H9 (cell line): ENCODE results near the gene CDHR2. TPM values are rescaled to one million over a fixed set of nuclear protein-coding genes. Genes with fewer than 3 reads are reported as not detected.
A peak's percentile ranks its signal among the peaks of the same experiment; 100 is the strongest.

Experiments used
- DNase-seq: peaks from one replicate; pipeline ENCODE4 v3.0.0-alpha.2; 2017
- H2AFZ ChIP-seq: one replicate; pipeline ENCODE4 v1.6.1; 2013; ENCODE audit warnings: mild to moderate bottlenecking, low read length, control low read depth, moderate library complexity
- H2AK5ac ChIP-seq: 2 replicates; pipeline ENCODE4 v1.6.1; 2013; ENCODE audit warnings: low read length, control low read depth, mixed read lengths; ENCODE audit not compliant: insufficient read length
- H2BK120ac ChIP-seq: one replicate; pipeline ENCODE4 v1.6.1; 2013; ENCODE audit warnings: low read depth, mild to moderate bottlenecking, low read length, control low read depth, inconsistent platforms; ENCODE audit not compliant: poor library complexity, severe bottlenecking
- H2BK12ac ChIP-seq: 2 replicates; pipeline ENCODE4 v1.6.1; 2013; ENCODE audit warnings: low read length, control low read depth, mixed read lengths, low read depth; ENCODE audit not compliant: insufficient read length
- H2BK15ac ChIP-seq: 2 replicates; pipeline ENCODE4 v1.6.1; 2013; ENCODE audit warnings: low read depth, low read length, control low read depth
- H2BK20ac ChIP-seq: one replicate; pipeline ENCODE4 v1.6.1; 2013; ENCODE audit warnings: low read depth, mild to moderate bottlenecking, low read length, control low read depth, inconsistent platforms; ENCODE audit not compliant: poor library complexity, severe bottlenecking
- H2BK5ac ChIP-seq: 2 replicates; pipeline ENCODE4 v1.6.1; 2013; ENCODE audit warnings: low read length, control low read depth, mixed read lengths; ENCODE audit not compliant: insufficient read length
- H3K14ac ChIP-seq: 2 replicates; pipeline ENCODE4 v1.6.1; 2013; ENCODE audit warnings: low read length, control low read depth; ENCODE audit not compliant: insufficient read depth
- H3K18ac ChIP-seq: 2 replicates; pipeline ENCODE4 v1.6.1; 2013; ENCODE audit warnings: low read depth, mild to moderate bottlenecking, mixed read lengths, low read length, control low read depth; ENCODE audit not compliant: insufficient read length
- H3K23ac ChIP-seq: 2 replicates; pipeline ENCODE4 v1.6.1; 2013; ENCODE audit warnings: low read length, control low read depth, mixed read lengths, low read depth; ENCODE audit not compliant: insufficient read length
- H3K23me2 ChIP-seq: 2 replicates; pipeline ENCODE4 v1.6.1; 2013; ENCODE audit warnings: low read depth, mild to moderate bottlenecking, mixed read lengths, low read length, control low read depth; ENCODE audit not compliant: insufficient read length, poor library complexity, severe bottlenecking
- H3K27ac ChIP-seq: 2 replicates; pipeline ENCODE4 v1.5.1; 2013; ENCODE audit warnings: low read length, control low read depth, mixed read lengths, low read depth; ENCODE audit not compliant: insufficient read length
- H3K27me3 ChIP-seq: 2 replicates; pipeline ENCODE4 v1.6.1; 2013; ENCODE audit warnings: low read length, control low read depth, inconsistent platforms; ENCODE audit not compliant: insufficient read depth
- H3K4ac ChIP-seq: 2 replicates; pipeline ENCODE4 v1.6.1; 2013; ENCODE audit warnings: low read depth, mild to moderate bottlenecking, control low read depth, inconsistent platforms, low read length, moderate library complexity
- H3K4me1 ChIP-seq: 2 replicates; pipeline ENCODE4 v1.6.1; 2013; ENCODE audit warnings: low read length, control low read depth, inconsistent platforms; ENCODE audit not compliant: insufficient read depth
- H3K4me2 ChIP-seq: 2 replicates; pipeline ENCODE4 v1.6.1; 2013; ENCODE audit warnings: low read length, control low read depth, mixed read lengths; ENCODE audit not compliant: insufficient read length, insufficient read depth
- H3K56ac ChIP-seq: 2 replicates; pipeline ENCODE4 v1.6.1; 2013; ENCODE audit warnings: low read depth, mild to moderate bottlenecking, mixed read lengths, low read length, control low read depth; ENCODE audit not compliant: insufficient read length
- H3K79me1 ChIP-seq: 2 replicates; pipeline ENCODE4 v1.6.1; 2013; ENCODE audit warnings: low read depth, mild to moderate bottlenecking, moderate library complexity, low read length, control low read depth, inconsistent platforms; ENCODE audit not compliant: insufficient read depth, poor library complexity, severe bottlenecking
- H3K79me2 ChIP-seq: 2 replicates; pipeline ENCODE4 v1.6.1; 2013; ENCODE audit warnings: low read length, control low read depth, inconsistent platforms; ENCODE audit not compliant: insufficient read depth
- H3K9ac ChIP-seq: 2 replicates; pipeline ENCODE4 v1.6.1; 2013; ENCODE audit warnings: low read length, control low read depth, mixed read lengths; ENCODE audit not compliant: insufficient read length; ENCODE audit errors: extremely low read depth
- H3K9me3 ChIP-seq: one replicate; pipeline ENCODE4 v1.6.1; 2013; ENCODE audit warnings: low read depth, low read length, inconsistent platforms; ENCODE audit not compliant: control insufficient read depth
- H3T11ph ChIP-seq: one replicate; pipeline ENCODE4 v1.6.1; 2013; ENCODE audit warnings: mild to moderate bottlenecking, low read length, control low read depth, inconsistent platforms
- H4K20me1 ChIP-seq: one replicate; pipeline ENCODE4 v1.6.1; 2013; ENCODE audit not compliant: control insufficient read depth, insufficient read length, insufficient read depth
- H4K5ac ChIP-seq: 2 replicates; pipeline ENCODE4 v1.6.1; 2013; ENCODE audit warnings: low read depth, mild to moderate bottlenecking, mixed read lengths, low read length, control low read depth; ENCODE audit not compliant: insufficient read length
- H4K8ac ChIP-seq: replicated peaks from 2 replicates; pipeline ENCODE4 v1.6.1; 2013; ENCODE audit warnings: low read length, control low read depth, mixed read lengths, low read depth; ENCODE audit not compliant: insufficient read length
- H4K91ac ChIP-seq: 2 replicates; pipeline ENCODE4 v1.6.1; 2013; ENCODE audit warnings: low read depth, mild to moderate bottlenecking, moderate library complexity, mixed read lengths, low read length, control low read depth; ENCODE audit not compliant: insufficient read length
- H3K27ac Mint-ChIP-seq, 3 experiments: 2 replicates in 2 of 3; 3 replicates in 1 of 3; pipeline ENCODE4 v1.8.0; 2020 to 2021; ENCODE audit warnings: mixed read lengths in 3 of 3, mild to moderate bottlenecking in 1 of 3, moderate library complexity in 1 of 3
- H3K27me3 Mint-ChIP-seq: 2 replicates; pipeline ENCODE4 v1.8.0; 2021; ENCODE audit warnings: low read depth, mild to moderate bottlenecking, moderate library complexity, mixed read lengths
- H3K36me3 Mint-ChIP-seq, 3 experiments: 2 replicates in 2 of 3; 3 replicates in 1 of 3; pipeline ENCODE4 v1.8.0; 2020 to 2021; ENCODE audit warnings: low read depth in 3 of 3, mixed read lengths in 3 of 3; ENCODE audit not compliant: insufficient read depth in 1 of 3
- H3K4me1 Mint-ChIP-seq, 2 experiments: 2 replicates each; pipeline ENCODE4 v1.8.0; 2020; ENCODE audit warnings: mixed read lengths in 2 of 2
- H3K4me3 Mint-ChIP-seq, 2 experiments: 2 replicates in 1 of 2; 3 replicates in 1 of 2; pipeline ENCODE4 v1.8.0; 2020 to 2021; ENCODE audit warnings: mild to moderate bottlenecking in 2 of 2, mixed read lengths in 2 of 2, moderate library complexity in 1 of 2
- H3K9me3 Mint-ChIP-seq, 2 experiments: 2 replicates in 1 of 2; 3 replicates in 1 of 2; pipeline ENCODE4 v1.8.0; 2020; ENCODE audit warnings: mild to moderate bottlenecking in 2 of 2, mixed read lengths in 2 of 2, moderate library complexity in 1 of 2
- CTCF ChIP-seq: fragments of 200-600 bp; sonication (generic); conservative IDR thresholded peaks from 3 replicates; pipeline ENCODE4 v1.8.0; 2021; ENCODE audit warnings: antibody characterized with exemption, mild to moderate bottlenecking
- WGBS: extraction: QIAGEN DNeasy Blood & Tissue Kit; methylation state at CpG from one replicate; pipeline ENCODE4 v1.1.7; 2013; ENCODE audit warnings: missing lambda C conversion rate, low lambda C conversion rate, mixed read lengths; ENCODE audit not compliant: insufficient read length; ENCODE audit errors: extremely low coverage; 5-methylcytosine and 5-hydroxymethylcytosine counted together
- total RNA-seq: library from RNA; stranded (reverse); gene quantifications from 2 replicates; pipeline ENCODE4 v1.2.1, GENCODE V29; 2021

CDHR2 gene
- total RNA-seq, 1 experiment from 2014 or later, result 0.90 TPM

- Histone ChIP-seq H3K9ac (no peak overlapping the region), H3K4me2 (no peak overlapping the region), H2BK5ac (no peak overlapping the region), H3K18ac (no peak overlapping the region), H3K27ac (no peak overlapping the region), H2BK15ac (no peak overlapping the region), H4K20me1 (no peaks in the 10 kb centered on the region), H4K8ac (no peak overlapping the region), H3K27me3 (no peaks in the 10 kb centered on the region), H3K56ac (no peak overlapping the region), H3K9me3 (no peaks in the 10 kb centered on the region), H4K91ac (no peak overlapping the region), H2BK12ac (no peak overlapping the region), H2AFZ (no peak overlapping the region), H4K5ac (no peak overlapping the region), H3K79me1 (no peaks in the 10 kb centered on the region), H2AK5ac (no peak overlapping the region), H3K23ac (no peak overlapping the region), H2BK120ac (no peak overlapping the region), H3K14ac (no peak overlapping the region), H2BK20ac (no peak overlapping the region), H3K79me2 (no peaks in the 10 kb centered on the region), H3K4me1 (no peaks in the 10 kb centered on the region), H3K4ac (no peak overlapping the region), H3T11ph (no peak overlapping the region), H3K23me2 (no peaks in the 10 kb centered on the region)
- Mint-ChIP-seq H3K4me3 (no peak overlapping the region), H3K9me3 (peaks cover 0 to 4% of the 10 kb centered on the region in 2 experiments; a peak in 3 of 5 replicates), H3K27me3 (peaks cover 5% of the 10 kb centered on the region; the same call in 1 of the 2 replicates), H3K27ac (no peak overlapping the region), H3K4me1 (peaks cover 17 to 18% of the 10 kb centered on the region in 2 experiments), H3K36me3 (no peaks in the 10 kb centered on the region; a peak in 1 of 7 replicates)
- peak; percentile 37; the same call in 2 of the 3 replicates for TF ChIP-seq CTCF
- no peak for DNase-seq
- no CpG with 5 or more reads among the region's 5 CpGs for WGBS
Observed at GRCh38 chr5:176559683-176560082, 10.5 kb downstream of the CDHR2 start.
